GM12891 (cell line): Measurements from ENCODE around the gene CTSE.

Experiments
- PAX5 ChIP-seq: IDR thresholded peaks from 2 replicates; pipeline ENCODE4 v1.6.1; 2011; ENCODE audit warnings: low read length, moderate library complexity, mild to moderate bottlenecking; ENCODE audit not compliant: insufficient read depth, severe bottlenecking
- POLR2A ChIP-seq: IDR thresholded peaks from 2 replicates; pipeline ENCODE4 v1.6.1; 2011; ENCODE audit warnings: low read depth, low read length, control low read depth
- POLR2AphosphoS5 ChIP-seq: IDR thresholded peaks from 2 replicates; pipeline ENCODE4 v1.6.1; 2011; ENCODE audit warnings: low read depth, low read length, control low read depth
- SPI1 ChIP-seq: IDR thresholded peaks from 2 replicates; pipeline ENCODE4 v1.6.1; 2011; ENCODE audit warnings: low read depth, low read length, control low read depth
- TAF1 ChIP-seq: IDR thresholded peaks from 2 replicates; pipeline ENCODE4 v1.6.1; 2011; ENCODE audit warnings: low read depth, low read length, control low read depth

GRCh38 chr1:205992218-205992882, 31.3 kb downstream of the CTSE start:
- TF ChIP-seq TAF1 (no peak), POLR2A (no peak), POLR2AphosphoS5 (no peak), SPI1 (no peak), PAX5 (no peak)
